Natural killer cell (primary cell): ENCODE results near the gene PCSK5. TPM values are rescaled to one million over a fixed set of nuclear protein-coding genes. Genes with fewer than 3 reads are reported as not detected.
"Not testable (repeated sequence)": the region's sequence is repeated elsewhere in the genome, so short reads cannot be mapped to it uniquely, and the experiment has no call there.

Experiments used
- ATAC-seq, 3 donors: fragments of 150-1000 bp in 2 of 3; fragments of 200-7000 bp in 1 of 3; cut with Tn5 transposase; 1 replicate in 1 of 3; 2 replicates in 2 of 3; pipeline ENCODE4 v1.10.0; 2021; ENCODE audit warnings: mild to moderate bottlenecking in 2 of 3, moderate library complexity in 2 of 3
- DNase-seq, 2 donors: peaks; one replicate each; pipeline versions ENCODE4 v3.0.0 to v3.0.0-alpha.2; 2013 to 2021; ENCODE audit warnings: mixed read lengths in 1 of 2
- H3K27ac ChIP-seq: one replicate; pipeline ENCODE4 v1.5.1; 2013; ENCODE audit warnings: mild to moderate bottlenecking, low read length
- H3K27me3 ChIP-seq: one replicate; pipeline ENCODE4 v1.6.1; 2013; ENCODE audit warnings: low read length; ENCODE audit not compliant: control insufficient read depth, insufficient read depth
- H3K36me3 ChIP-seq: one replicate; pipeline ENCODE4 v1.6.1; 2013; ENCODE audit warnings: low read length; ENCODE audit not compliant: control insufficient read depth, insufficient read depth
- H3K4me1 ChIP-seq: one replicate; pipeline ENCODE4 v1.6.1; 2013; ENCODE audit warnings: low read length; ENCODE audit not compliant: control insufficient read depth, insufficient read depth
- H3K4me3 ChIP-seq: one replicate; pipeline ENCODE4 v1.5.1; 2013; ENCODE audit warnings: low read length
- H3K9me3 ChIP-seq: one replicate; pipeline ENCODE4 v1.6.1; 2013; ENCODE audit warnings: low read length; ENCODE audit not compliant: control insufficient read depth, insufficient read depth
- H3K27ac Mint-ChIP-seq, 2 donors: one replicate each; pipeline ENCODE4 v1.8.0; 2022; ENCODE audit warnings: mild to moderate bottlenecking in 2 of 2, mixed read lengths in 2 of 2, moderate library complexity in 1 of 2
- H3K27me3 Mint-ChIP-seq, 2 donors: one replicate each; pipeline ENCODE4 v1.8.0; 2022; ENCODE audit warnings: low read depth in 2 of 2, mixed read lengths in 2 of 2
- H3K36me3 Mint-ChIP-seq: one replicate; pipeline ENCODE4 v1.8.0; 2022; ENCODE audit warnings: mixed read lengths
- H3K4me1 Mint-ChIP-seq, 2 donors: one replicate each; pipeline ENCODE4 v1.8.0; 2022; ENCODE audit warnings: mixed read lengths in 2 of 2
- H3K4me3 Mint-ChIP-seq: one replicate; pipeline ENCODE4 v1.8.0; 2022; ENCODE audit warnings: mild to moderate bottlenecking, moderate library complexity, mixed read lengths
- H3K9me3 Mint-ChIP-seq, 2 donors: one replicate each; pipeline ENCODE4 v1.8.0; 2022; ENCODE audit warnings: mixed read lengths in 2 of 2
- WGBS: methylation state at CpG from one replicate; pipeline ENCODE4 v1.1.7; 2013; ENCODE audit warnings: missing lambda C conversion rate; ENCODE audit not compliant: insufficient coverage; 5-methylcytosine and 5-hydroxymethylcytosine counted together
- intact Hi-C: fragments of 100-400 bp; cut with micrococcal nuclease; formaldehyde crosslinking; loops from one replicate; pipeline ENCODE4 v1.14.2; 2022
- total RNA-seq, 4 donors: library from RNA; stranded (reverse); fragments of 120-200 nt in 1 of 4; gene quantifications; one replicate each; pipeline versions ENCODE4 v1.2.3 to v1.2.4, GENCODE V29; 2013 to 2022
- TF ChIP-seq, protein P1 (sequence below): fragments of 200-600 bp; IDR thresholded peaks from one replicate; pipeline ENCODE4 v1.8.0; 2022; ENCODE audit warnings: antibody characterized with exemption

Gene PCSK5
- total RNA-seq, 3 donors from 2014 or later (not counting 1 experiment from before 2014, with no cell fraction given): 2.4 to 13.2 (median 5.7) TPM

DNA sequence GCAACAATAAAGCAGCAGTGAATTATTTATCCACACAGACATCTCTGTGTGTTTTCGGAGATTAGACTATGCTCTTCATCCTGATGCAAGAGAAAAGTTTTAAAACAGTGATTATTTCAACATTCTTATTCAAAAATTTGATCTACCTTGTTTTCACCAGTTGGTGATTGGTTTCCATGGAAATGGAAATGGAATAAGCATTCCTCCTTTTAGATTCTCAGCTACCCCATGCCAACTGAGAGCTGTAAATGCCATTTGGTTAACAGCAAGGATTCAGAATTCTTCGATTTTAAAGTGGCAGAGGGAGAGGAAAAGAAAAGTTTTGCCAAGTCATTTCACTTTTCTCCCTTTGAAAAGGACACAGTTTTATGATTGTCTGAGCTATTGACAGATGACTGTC is 154.7 kb downstream of the PCSK5 start:
- Histone ChIP-seq H3K36me3 (no peaks in the 10 kb centered on the region), H3K4me1 (no peaks in the 10 kb centered on the region), H3K27me3 (no peaks in the 10 kb centered on the region), H3K9me3 (no peaks in the 10 kb centered on the region), H3K4me3 (no peak overlapping the region), H3K27ac (no peak overlapping the region)
- no peak for ATAC-seq
- Mint-ChIP-seq H3K9me3 (no peaks in the 10 kb centered on the region), H3K4me1 (no peaks in the 10 kb centered on the region), H3K36me3 (no peaks in the 10 kb centered on the region), H3K27me3 (no peaks in the 10 kb centered on the region), H3K27ac (no peak overlapping the region), H3K4me3 (no peak overlapping the region)
- intact Hi-C loops: no loop called here
- TF ChIP-seq, protein P1, sequence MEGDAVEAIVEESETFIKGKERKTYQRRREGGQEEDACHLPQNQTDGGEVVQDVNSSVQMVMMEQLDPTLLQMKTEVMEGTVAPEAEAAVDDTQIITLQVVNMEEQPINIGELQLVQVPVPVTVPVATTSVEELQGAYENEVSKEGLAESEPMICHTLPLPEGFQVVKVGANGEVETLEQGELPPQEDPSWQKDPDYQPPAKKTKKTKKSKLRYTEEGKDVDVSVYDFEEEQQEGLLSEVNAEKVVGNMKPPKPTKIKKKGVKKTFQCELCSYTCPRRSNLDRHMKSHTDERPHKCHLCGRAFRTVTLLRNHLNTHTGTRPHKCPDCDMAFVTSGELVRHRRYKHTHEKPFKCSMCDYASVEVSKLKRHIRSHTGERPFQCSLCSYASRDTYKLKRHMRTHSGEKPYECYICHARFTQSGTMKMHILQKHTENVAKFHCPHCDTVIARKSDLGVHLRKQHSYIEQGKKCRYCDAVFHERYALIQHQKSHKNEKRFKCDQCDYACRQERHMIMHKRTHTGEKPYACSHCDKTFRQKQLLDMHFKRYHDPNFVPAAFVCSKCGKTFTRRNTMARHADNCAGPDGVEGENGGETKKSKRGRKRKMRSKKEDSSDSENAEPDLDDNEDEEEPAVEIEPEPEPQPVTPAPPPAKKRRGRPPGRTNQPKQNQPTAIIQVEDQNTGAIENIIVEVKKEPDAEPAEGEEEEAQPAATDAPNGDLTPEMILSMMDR: no peak
- no peak for DNase-seq
- WGBS: 43% methylated on average over 1 of the region's 2 CpGs

GRCh38 chr9:76049341-76049740 is 158.9 kb downstream of the PCSK5 start:
- intact Hi-C loops: no loop called here
- TF ChIP-seq, protein P1: no peak
- Mint-ChIP-seq H3K4me1 (no peaks in the 10 kb centered on the region), H3K9me3 (peaks cover 2 to 6% of the 10 kb centered on the region in 2 donors), H3K36me3 (peaks cover 6% of the 10 kb centered on the region), H3K4me3 (no peak overlapping the region), H3K27ac (no peak overlapping the region), H3K27me3 (no peaks in the 10 kb centered on the region)
- Histone ChIP-seq H3K4me3 (no peak overlapping the region), H3K4me1 (no peaks in the 10 kb centered on the region), H3K27ac (no peak overlapping the region), H3K9me3 (no peaks in the 10 kb centered on the region), H3K36me3 (no peaks in the 10 kb centered on the region), H3K27me3 (no peaks in the 10 kb centered on the region)
- 94% methylated on average over 2 of the region's 2 CpGs for WGBS
- DNase-seq (no peak), ATAC-seq (no peak)

- Mint-ChIP-seq H3K27me3 (peaks cover 0 to 3% of the 10 kb centered on the region in 2 donors), H3K27ac (no peak overlapping the region), H3K36me3 (no peaks in the 10 kb centered on the region), H3K4me3 (no peak overlapping the region), H3K9me3 (no peaks in the 10 kb centered on the region), H3K4me1 (no peaks in the 10 kb centered on the region)
- Histone ChIP-seq H3K27ac (no peak overlapping the region), H3K27me3 (no peaks in the 10 kb centered on the region), H3K4me3 (no peak overlapping the region), H3K36me3 (no peaks in the 10 kb centered on the region), H3K4me1 (no peaks in the 10 kb centered on the region), H3K9me3 (no peaks in the 10 kb centered on the region)
- DNase-seq: no peak
- ATAC-seq: no peak
- WGBS: 93% methylated on average over 10 of the region's 11 CpGs
- intact Hi-C loops: no loop called here
- TF ChIP-seq, protein P1: no peak
These were observed 177.2 kb downstream of the PCSK5 start for GRCh38 chr9:76067696-76068095.

DNA sequence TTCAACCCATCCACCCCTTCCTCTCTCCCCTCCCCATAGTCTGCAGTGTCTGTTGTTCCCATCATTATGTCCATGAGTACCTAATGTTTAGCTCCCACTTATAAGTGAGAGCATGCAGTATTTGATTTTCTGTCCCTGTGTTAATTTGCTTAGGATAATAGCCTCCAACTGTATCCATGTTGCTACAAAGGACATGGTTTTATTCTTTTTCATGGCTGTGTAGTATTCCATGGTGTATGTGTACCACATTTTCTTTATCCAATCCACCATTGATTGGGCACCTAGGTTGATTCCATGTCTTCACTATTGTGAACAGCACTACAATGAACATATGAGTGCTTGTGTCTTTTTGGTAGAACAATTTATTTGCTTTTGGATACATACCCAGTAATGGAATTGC is 187.1 kb downstream of the PCSK5 start:
- Mint-ChIP-seq H3K4me3 (no peak overlapping the region), H3K36me3 (no peaks in the 10 kb centered on the region), H3K27ac (no peak overlapping the region), H3K4me1 (no peaks in the 10 kb centered on the region), H3K9me3 (no peaks in the 10 kb centered on the region), H3K27me3 (peaks cover 0 to 2% of the 10 kb centered on the region in 2 donors)
- Histone ChIP-seq H3K36me3 (no peaks in the 10 kb centered on the region), H3K27me3 (no peaks in the 10 kb centered on the region), H3K27ac (no peak overlapping the region), H3K9me3 (no peaks in the 10 kb centered on the region), H3K4me3 (no peak overlapping the region), H3K4me1 (no peaks in the 10 kb centered on the region)
- TF ChIP-seq, protein P1: no peak
- DNase-seq: no peak
- intact Hi-C loops: no loop called here
- ATAC-seq: no peak

GRCh38 chr9:76081281-76081680 is 190.8 kb downstream of the PCSK5 start:
- not testable (repeated sequence) for H3K4me3 Mint-ChIP-seq, H3K27ac Mint-ChIP-seq, H3K27me3 ChIP-seq

More at GRCh38 chr9:76081281-76081680, 190.8 kb downstream of the PCSK5 start:
- WGBS: 91% methylated on average over 2 of the region's 5 CpGs
- H3K4me1 ChIP-seq, H3K36me3 ChIP-seq, intact Hi-C loops, DNase-seq, ATAC-seq, H3K27me3 Mint-ChIP-seq, H3K27ac ChIP-seq, H3K4me3 ChIP-seq, H3K36me3 Mint-ChIP-seq, H3K4me1 Mint-ChIP-seq, H3K9me3 ChIP-seq, H3K9me3 Mint-ChIP-seq: not testable (repeated sequence)
